HL-60 (cell line): ENCODE data around the gene RBM41.
"Not testable (repeated sequence)": the region's sequence is repeated elsewhere in the genome, so short reads cannot be mapped to it uniquely, and the experiment has no call there.

Experiments
- DNase-seq, 2 experiments: peaks; one replicate each; pipeline ENCODE4 v3.0.0-alpha.2; 2010 to 2020; ENCODE audit warnings: low read depth in 1 of 2, low spot score in 1 of 2
- H3K27ac ChIP-seq: fragments of 250-450 bp; sonication (Bioruptor Pico); replicated peaks from 2 replicates; pipeline ENCODE4 v1.5.1; 2020; ENCODE audit warnings: mild to moderate bottlenecking, moderate library complexity
- H3K27me3 ChIP-seq: fragments of 250-450 bp; sonication (Bioruptor Pico); 2 replicates; pipeline ENCODE4 v1.5.1; 2021; ENCODE audit warnings: mild to moderate bottlenecking, moderate library complexity; ENCODE audit not compliant: insufficient read depth, poor library complexity, severe bottlenecking
- H3K4me3 ChIP-seq: replicated peaks from 2 replicates; pipeline ENCODE4 v1.5.1; 2011; ENCODE audit warnings: mild to moderate bottlenecking, control low read depth, low read length; ENCODE audit not compliant: insufficient read depth
- GABPA ChIP-seq: IDR thresholded peaks from 2 replicates; pipeline ENCODE4 v1.6.1; 2012; ENCODE audit warnings: low read depth
- POLR2AphosphoS5 ChIP-seq: IDR thresholded peaks from 2 replicates; pipeline ENCODE4 v1.6.1; 2012; ENCODE audit warnings: low read depth
- REST ChIP-seq: IDR thresholded peaks from 2 replicates; pipeline ENCODE4 v1.6.1; 2012; ENCODE audit warnings: low read depth; ENCODE audit not compliant: insufficient replicate concordance
- SPI1 ChIP-seq: IDR thresholded peaks from 2 replicates; pipeline ENCODE4 v1.6.1; 2012; ENCODE audit warnings: low read depth, mild to moderate bottlenecking, borderline replicate concordance
- TF ChIP-seq, protein P1 (sequence below): IDR thresholded peaks from one replicate; pipeline ENCODE4 v1.5.1; 2011; ENCODE audit warnings: low read length, control low read depth, inconsistent platforms; ENCODE audit not compliant: insufficient read depth

The RBM41 gene

DNA sequence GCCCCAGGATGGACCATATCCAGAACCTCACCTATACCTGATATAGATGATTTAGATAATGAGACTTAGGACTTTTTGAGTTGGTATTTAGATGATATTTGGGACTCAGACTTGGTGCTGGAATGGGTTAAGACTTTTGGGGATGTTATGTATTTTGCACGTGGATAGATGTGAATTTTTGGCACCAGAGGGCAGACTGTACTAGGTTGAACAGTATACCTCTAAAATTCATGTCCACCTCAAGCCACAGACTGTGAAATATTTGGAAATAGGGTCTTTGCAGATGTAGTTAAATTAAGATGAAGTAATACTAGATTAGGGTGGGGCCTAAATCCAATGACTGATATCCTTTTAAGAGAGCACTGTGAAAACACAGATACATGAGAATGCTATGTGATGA is 15.6 kb downstream of the RBM41 start:
- Histone ChIP-seq H3K4me3 (no peak overlapping the region), H3K27me3 (no peaks in the 10 kb centered on the region), H3K27ac (no peak overlapping the region)
- TF ChIP-seq SPI1 (no peak), REST (no peak), GABPA (no peak), POLR2AphosphoS5 (no peak)
- TF ChIP-seq, protein P1, sequence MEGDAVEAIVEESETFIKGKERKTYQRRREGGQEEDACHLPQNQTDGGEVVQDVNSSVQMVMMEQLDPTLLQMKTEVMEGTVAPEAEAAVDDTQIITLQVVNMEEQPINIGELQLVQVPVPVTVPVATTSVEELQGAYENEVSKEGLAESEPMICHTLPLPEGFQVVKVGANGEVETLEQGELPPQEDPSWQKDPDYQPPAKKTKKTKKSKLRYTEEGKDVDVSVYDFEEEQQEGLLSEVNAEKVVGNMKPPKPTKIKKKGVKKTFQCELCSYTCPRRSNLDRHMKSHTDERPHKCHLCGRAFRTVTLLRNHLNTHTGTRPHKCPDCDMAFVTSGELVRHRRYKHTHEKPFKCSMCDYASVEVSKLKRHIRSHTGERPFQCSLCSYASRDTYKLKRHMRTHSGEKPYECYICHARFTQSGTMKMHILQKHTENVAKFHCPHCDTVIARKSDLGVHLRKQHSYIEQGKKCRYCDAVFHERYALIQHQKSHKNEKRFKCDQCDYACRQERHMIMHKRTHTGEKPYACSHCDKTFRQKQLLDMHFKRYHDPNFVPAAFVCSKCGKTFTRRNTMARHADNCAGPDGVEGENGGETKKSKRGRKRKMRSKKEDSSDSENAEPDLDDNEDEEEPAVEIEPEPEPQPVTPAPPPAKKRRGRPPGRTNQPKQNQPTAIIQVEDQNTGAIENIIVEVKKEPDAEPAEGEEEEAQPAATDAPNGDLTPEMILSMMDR: no peak
- no peak for DNase-seq

- no peak for DNase-seq
- Histone ChIP-seq H3K27ac (no peak overlapping the region), H3K27me3 (no peaks in the 10 kb centered on the region), H3K4me3 (no peak overlapping the region)
- TF ChIP-seq GABPA: no peak
- no peak for TF ChIP-seq REST
- no peak for TF ChIP-seq POLR2AphosphoS5
- TF ChIP-seq SPI1: no peak
- TF ChIP-seq, protein P1: no peak
These were observed 42.5 kb downstream of the RBM41 start for GRCh38 chrX:107076158-107076557.

DNA sequence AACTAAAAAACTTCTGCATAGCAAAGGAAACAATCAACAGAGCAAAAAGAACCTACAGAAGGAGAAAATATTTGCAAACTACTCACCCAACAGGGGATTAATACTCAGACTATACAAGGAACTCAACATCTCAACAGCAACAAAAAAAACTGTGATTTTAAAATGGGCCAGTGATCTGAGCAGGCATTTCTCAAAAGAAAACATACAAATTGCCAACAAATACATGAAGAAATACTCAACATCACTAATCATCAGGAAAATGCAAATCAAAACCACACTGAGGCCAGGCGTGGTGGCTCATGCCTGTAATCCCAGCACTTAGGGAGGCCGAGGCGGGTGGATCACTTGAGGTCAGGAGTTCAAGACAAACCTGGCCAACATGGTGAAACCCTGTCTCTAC is 60.9 kb downstream of the RBM41 start:
- not testable (repeated sequence) for H3K27me3 ChIP-seq, H3K4me3 ChIP-seq, DNase-seq, H3K27ac ChIP-seq

- H3K4me3 ChIP-seq: no peak overlapping the region
- no peak for DNase-seq
- no peaks in the 10 kb centered on the region for H3K27me3 ChIP-seq
- TF ChIP-seq REST (no peak), GABPA (no peak), SPI1 (no peak), POLR2AphosphoS5 (no peak)
- TF ChIP-seq, protein P1: no peak
- no peak overlapping the region for H3K27ac ChIP-seq
These were observed 63.6 kb downstream of the RBM41 start for GRCh38 chrX:107054978-107055377.
